Endothelial cell (in vitro differentiated cells): Measurements from ENCODE around the gene TBC1D12. TPM values are rescaled to one million over a fixed set of nuclear protein-coding genes. Genes with fewer than 3 reads are reported as not detected.

Experiments used
- DNase-seq: peaks from one replicate; pipeline ENCODE4 v3.0.0; 2021; ENCODE audit warnings: low spot score
- H3K27ac Mint-ChIP-seq: one replicate; pipeline ENCODE4 v1.8.0; 2021; ENCODE audit warnings: mixed read lengths, inconsistent platforms; ENCODE audit not compliant: unreplicated experiment
- H3K27me3 Mint-ChIP-seq: one replicate; pipeline ENCODE4 v1.8.0; 2021; ENCODE audit warnings: mild to moderate bottlenecking, moderate library complexity, mixed read lengths, inconsistent platforms; ENCODE audit not compliant: unreplicated experiment
- H3K36me3 Mint-ChIP-seq: one replicate; pipeline ENCODE4 v1.8.0; 2021; ENCODE audit warnings: mild to moderate bottlenecking, low read depth, mixed read lengths, inconsistent platforms; ENCODE audit not compliant: unreplicated experiment
- H3K4me1 Mint-ChIP-seq: one replicate; pipeline ENCODE4 v1.8.0; 2021; ENCODE audit warnings: mild to moderate bottlenecking, mixed read lengths, inconsistent platforms; ENCODE audit not compliant: unreplicated experiment
- H3K4me3 Mint-ChIP-seq: one replicate; pipeline ENCODE4 v1.8.0; 2021; ENCODE audit warnings: mild to moderate bottlenecking, mixed read lengths, inconsistent platforms; ENCODE audit not compliant: unreplicated experiment
- H3K9me3 Mint-ChIP-seq: one replicate; pipeline ENCODE4 v1.8.0; 2021; ENCODE audit warnings: mixed read lengths, inconsistent platforms; ENCODE audit not compliant: unreplicated experiment
- total RNA-seq: library from RNA; stranded (reverse); fragmentation: NEBNext Ultra II Directional; extraction: Animal tissue kit (Norgen Biotek cat#: 25700); gene quantifications from one replicate; pipeline ENCODE4 v1.2.1, GENCODE V29; 2021; ENCODE audit not compliant: unreplicated experiment
- TF ChIP-seq, protein P1 (sequence below): fragments of 200-600 bp; sonication (generic); IDR thresholded peaks from one replicate; pipeline ENCODE4 v1.5.0; 2021; ENCODE audit warnings: antibody characterized with exemption; ENCODE audit not compliant: unreplicated experiment

Gene TBC1D12
- total RNA-seq, 1 donor from 2014 or later: 9.3 TPM

DNA sequence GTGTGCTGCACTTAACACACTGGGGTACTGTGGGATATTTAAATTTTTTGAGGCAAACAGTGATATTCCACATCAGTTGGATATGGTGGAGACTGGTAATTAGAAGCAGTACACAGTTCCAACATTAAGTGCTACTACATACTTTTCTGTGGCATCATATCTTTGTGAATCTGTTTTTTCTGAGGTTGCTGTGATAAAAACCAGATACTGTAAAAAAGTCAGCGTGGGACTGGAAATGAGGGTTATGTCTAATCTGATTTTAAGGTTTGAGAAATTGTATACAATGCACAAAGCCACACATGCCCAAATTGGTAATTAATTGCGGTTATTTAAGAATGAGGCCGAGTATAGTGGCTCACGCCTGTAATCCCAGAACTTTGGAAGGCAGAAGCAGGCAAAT is 41.2 kb downstream of the TBC1D12 start:
- H3K4me3 Mint-ChIP-seq: no peak overlapping the region
- TF ChIP-seq, protein P1, sequence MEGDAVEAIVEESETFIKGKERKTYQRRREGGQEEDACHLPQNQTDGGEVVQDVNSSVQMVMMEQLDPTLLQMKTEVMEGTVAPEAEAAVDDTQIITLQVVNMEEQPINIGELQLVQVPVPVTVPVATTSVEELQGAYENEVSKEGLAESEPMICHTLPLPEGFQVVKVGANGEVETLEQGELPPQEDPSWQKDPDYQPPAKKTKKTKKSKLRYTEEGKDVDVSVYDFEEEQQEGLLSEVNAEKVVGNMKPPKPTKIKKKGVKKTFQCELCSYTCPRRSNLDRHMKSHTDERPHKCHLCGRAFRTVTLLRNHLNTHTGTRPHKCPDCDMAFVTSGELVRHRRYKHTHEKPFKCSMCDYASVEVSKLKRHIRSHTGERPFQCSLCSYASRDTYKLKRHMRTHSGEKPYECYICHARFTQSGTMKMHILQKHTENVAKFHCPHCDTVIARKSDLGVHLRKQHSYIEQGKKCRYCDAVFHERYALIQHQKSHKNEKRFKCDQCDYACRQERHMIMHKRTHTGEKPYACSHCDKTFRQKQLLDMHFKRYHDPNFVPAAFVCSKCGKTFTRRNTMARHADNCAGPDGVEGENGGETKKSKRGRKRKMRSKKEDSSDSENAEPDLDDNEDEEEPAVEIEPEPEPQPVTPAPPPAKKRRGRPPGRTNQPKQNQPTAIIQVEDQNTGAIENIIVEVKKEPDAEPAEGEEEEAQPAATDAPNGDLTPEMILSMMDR: no peak
- H3K9me3 Mint-ChIP-seq: no peaks in the 10 kb centered on the region
- no peak for DNase-seq
- H3K27ac Mint-ChIP-seq: no peak overlapping the region
- peaks cover 6% of the 10 kb centered on the region for H3K4me1 Mint-ChIP-seq
- H3K36me3 Mint-ChIP-seq: peaks cover 9% of the 10 kb centered on the region
- peaks cover 3% of the 10 kb centered on the region for H3K27me3 Mint-ChIP-seq

DNA sequence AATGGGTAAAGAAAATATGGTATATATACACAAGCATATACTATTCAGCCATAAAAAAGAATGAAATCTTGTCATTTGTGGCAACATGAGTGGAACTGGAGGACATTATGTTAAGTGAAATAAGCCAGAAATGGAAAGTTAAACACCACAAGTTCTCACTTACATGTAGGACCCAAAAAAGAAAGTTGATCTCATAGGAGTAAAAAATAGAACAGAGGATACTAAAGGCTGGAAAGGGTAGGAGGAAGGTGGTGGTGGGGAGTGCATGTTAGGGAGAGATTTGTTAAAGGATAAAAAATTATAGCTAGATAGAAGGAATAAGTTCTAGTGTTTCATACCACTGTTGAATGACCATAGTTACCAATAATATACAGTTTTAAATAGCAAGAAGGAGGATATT is 48.4 kb downstream of the TBC1D12 start:
- H3K27ac Mint-ChIP-seq: no peak overlapping the region

DNA sequence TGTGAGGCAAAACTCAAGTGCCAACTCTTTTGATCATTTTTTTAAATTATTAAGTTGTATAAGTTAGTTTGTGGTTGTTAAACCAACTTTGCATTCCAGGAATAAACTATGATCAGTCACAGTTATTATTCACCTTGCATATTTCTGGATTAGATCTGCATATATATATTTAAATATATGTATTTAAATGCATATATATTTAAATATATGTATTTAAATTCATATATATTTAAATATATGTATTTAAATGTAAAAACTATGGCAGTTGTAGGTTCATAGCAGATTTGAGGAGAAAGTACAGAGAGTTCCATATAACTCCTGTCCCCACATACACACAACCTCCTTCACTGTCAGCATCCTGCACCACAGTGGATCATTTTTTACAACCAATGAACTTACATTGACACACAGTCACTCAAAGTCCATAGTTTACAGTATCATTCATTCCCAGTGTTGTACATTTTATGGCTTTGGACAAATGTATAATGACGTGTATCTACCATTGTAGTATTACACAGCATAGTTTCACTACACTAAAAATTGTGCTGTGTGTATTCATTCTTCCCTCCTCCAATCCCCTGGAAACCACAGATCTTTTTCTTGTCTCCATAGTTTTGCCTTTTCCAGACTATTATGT is 49.7 kb downstream of the TBC1D12 start:
- no peaks in the 10 kb centered on the region for H3K9me3 Mint-ChIP-seq
- no peak overlapping the region for H3K4me3 Mint-ChIP-seq
- no peak for DNase-seq
- H3K27ac Mint-ChIP-seq: no peak overlapping the region
- no peaks in the 10 kb centered on the region for H3K27me3 Mint-ChIP-seq
- H3K36me3 Mint-ChIP-seq: no peaks in the 10 kb centered on the region
- no peaks in the 10 kb centered on the region for H3K4me1 Mint-ChIP-seq
- TF ChIP-seq, protein P1: no peak

More for the DNA sequence above, 48.4 kb downstream of the TBC1D12 start:
- TF ChIP-seq, protein P1: no peak
- Mint-ChIP-seq H3K4me3 (no peak overlapping the region), H3K9me3 (no peaks in the 10 kb centered on the region), H3K36me3 (peaks cover 4% of the 10 kb centered on the region), H3K4me1 (no peaks in the 10 kb centered on the region), H3K27me3 (peaks cover 3% of the 10 kb centered on the region)
- DNase-seq: no peak

DNA sequence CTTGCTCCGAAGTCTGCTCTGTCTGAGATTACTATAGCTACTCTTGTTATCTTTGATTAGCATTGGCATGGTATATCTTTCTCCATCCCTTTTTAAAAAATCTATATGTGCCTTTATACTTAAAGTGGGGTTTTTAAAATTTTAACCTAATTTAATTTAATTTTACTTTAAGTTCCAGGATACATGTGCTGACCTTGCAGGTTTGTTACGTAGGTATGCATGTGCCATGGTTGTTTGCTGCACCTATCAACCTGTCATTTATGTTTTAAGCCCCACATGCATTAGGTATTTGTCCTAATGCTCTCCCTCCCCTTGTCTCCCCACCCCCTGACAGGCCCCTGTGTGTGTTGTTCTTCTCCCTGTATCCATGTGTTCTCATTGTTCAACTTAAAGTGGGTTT is 54.6 kb downstream of the TBC1D12 start:
- H3K27me3 Mint-ChIP-seq: peaks cover 1% of the 10 kb centered on the region
- H3K9me3 Mint-ChIP-seq: no peaks in the 10 kb centered on the region
- no peak for DNase-seq
- H3K36me3 Mint-ChIP-seq: peaks cover 15% of the 10 kb centered on the region
- H3K4me1 Mint-ChIP-seq: no peaks in the 10 kb centered on the region
- no peak overlapping the region for H3K27ac Mint-ChIP-seq
- TF ChIP-seq, protein P1: no peak
- no peak overlapping the region for H3K4me3 Mint-ChIP-seq

DNA sequence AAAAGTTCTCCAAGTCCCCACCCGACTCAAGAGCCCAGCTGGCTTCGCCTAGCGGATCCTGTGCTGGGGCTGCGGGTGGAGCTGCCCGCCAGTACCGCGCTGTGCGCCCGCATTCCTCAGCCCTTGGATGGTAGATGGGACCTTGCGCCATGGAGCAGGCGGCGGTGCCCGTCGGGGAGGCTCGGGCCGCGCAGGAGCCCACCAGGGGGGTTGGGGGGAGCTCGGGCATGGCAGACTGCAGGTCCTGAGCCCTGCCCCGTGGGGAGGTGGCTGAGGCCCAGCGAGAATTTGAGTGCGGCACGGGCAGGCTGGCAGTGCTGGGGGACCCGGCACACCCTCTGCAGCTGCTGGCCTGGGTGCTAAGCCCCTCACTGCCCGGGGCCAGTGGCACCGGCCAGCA is 57.0 kb downstream of the TBC1D12 start:
- Mint-ChIP-seq H3K36me3 (peaks cover 15% of the 10 kb centered on the region), H3K4me1 (no peaks in the 10 kb centered on the region), H3K9me3 (no peaks in the 10 kb centered on the region), H3K4me3 (no peak overlapping the region), H3K27me3 (peaks cover 1% of the 10 kb centered on the region), H3K27ac (no peak overlapping the region)
- DNase-seq: no peak
- TF ChIP-seq, protein P1: no peak
